Measurements from ENCODE around the gene CHST14.

The CHST14 gene

GRCh38 chr15:40493089-40493840, 22.5 kb downstream of the CHST14 start:
- no peak for DNase-seq

- no peak for DNase-seq
Observed at GRCh38 chr15:40495516-40495915, 24.7 kb downstream of the CHST14 start.

- DNase-seq = no peak
Observed at GRCh38 chr15:40498418-40498817, 27.6 kb downstream of the CHST14 start.

- DNase-seq = no peak
Observed at GRCh38 chr15:40498891-40499290, 28.1 kb downstream of the CHST14 start.

- no peak for DNase-seq
Observed at GRCh38 chr15:40499931-40500330, 29.1 kb downstream of the CHST14 start.

- no peak for DNase-seq
Observed at GRCh38 chr15:40500568-40501330, 30.0 kb downstream of the CHST14 start.

GRCh38 chr15:40501487-40501886, 30.7 kb downstream of the CHST14 start:
- DNase-seq = no peak

- peak; percentile 41 for DNase-seq
Observed at GRCh38 chr15:40506964-40507571, 36.3 kb downstream of the CHST14 start.

- no peak for DNase-seq
Observed at GRCh38 chr15:40508216-40508615, 37.4 kb downstream of the CHST14 start.

- no peak for DNase-seq
Observed at GRCh38 chr15:40510201-40510600, 39.4 kb downstream of the CHST14 start.

- no peak for DNase-seq
Observed at GRCh38 chr15:40511093-40511471, 40.3 kb downstream of the CHST14 start.

GRCh38 chr15:40511472-40512133, 40.8 kb downstream of the CHST14 start:
- DNase-seq = no peak

GRCh38 chr15:40512440-40512839, 41.7 kb downstream of the CHST14 start:
- no peak for DNase-seq

- no peak for DNase-seq
Observed at GRCh38 chr15:40513609-40514008, 42.8 kb downstream of the CHST14 start.

- no peak for DNase-seq
Observed at GRCh38 chr15:40516322-40516721, 45.5 kb downstream of the CHST14 start.

Data from NCI-H526 treated with DMSO at 0.1 percent for 48 hours (cell line).